Dendritic cell treated with granulocyte-macrophage colony-stimulating factor and Interleukin-4, amounts not matched to agents 40 ng/mL and 50 ng/mL, for 4 days (primary cell): Measurements from ENCODE around the gene COIL.
A peak's percentile ranks its signal among the peaks of the same experiment; 100 is the strongest.

Experiments used
- H3K27ac Mint-ChIP-seq: one replicate; pipeline ENCODE4 v1.8.0; 2022; ENCODE audit warnings: mild to moderate bottlenecking, mixed read lengths
- H3K27me3 Mint-ChIP-seq: one replicate; pipeline ENCODE4 v1.8.0; 2022; ENCODE audit warnings: mild to moderate bottlenecking, mixed read lengths
- H3K36me3 Mint-ChIP-seq: one replicate; pipeline ENCODE4 v1.8.0; 2022; ENCODE audit warnings: low read depth, mixed read lengths
- H3K4me1 Mint-ChIP-seq: one replicate; pipeline ENCODE4 v1.8.0; 2022; ENCODE audit warnings: low read depth, mixed read lengths
- H3K4me3 Mint-ChIP-seq: one replicate; pipeline ENCODE4 v1.8.0; 2022; ENCODE audit warnings: mild to moderate bottlenecking, moderate library complexity, mixed read lengths
- H3K9me3 Mint-ChIP-seq: one replicate; pipeline ENCODE4 v1.8.0; 2022; ENCODE audit warnings: mixed read lengths
- intact Hi-C: fragments of 100-400 bp; cut with micrococcal nuclease; formaldehyde crosslinking; loops from one replicate; pipeline ENCODE4 v1.15.0; 2022

The COIL gene

GRCh38 chr17:56897646-56898424 lies 63.0 kb downstream of the COIL start:
- no peaks in the 10 kb centered on the region for H3K9me3 Mint-ChIP-seq
- peaks cover 97% of the 10 kb centered on the region for H3K36me3 Mint-ChIP-seq
- H3K27me3 Mint-ChIP-seq, result no peaks in the 10 kb centered on the region
- H3K27ac Mint-ChIP-seq, result peak overlapping the region; percentile 36
- intact Hi-C loops, result no loop called here
- H3K4me3 Mint-ChIP-seq, result no peak overlapping the region
- peaks cover 25% of the 10 kb centered on the region for H3K4me1 Mint-ChIP-seq

- no peak overlapping the region for H3K4me3 Mint-ChIP-seq
Measured at GRCh38 chr17:56896968-56897359, 63.9 kb downstream of the COIL start.

GRCh38 chr17:56896217-56896967 lies 64.5 kb downstream of the COIL start:
- H3K27ac Mint-ChIP-seq, result no peak overlapping the region
- H3K4me1 Mint-ChIP-seq, result peaks cover 29% of the 10 kb centered on the region
- intact Hi-C loops, result no loop called here
- H3K9me3 Mint-ChIP-seq, result no peaks in the 10 kb centered on the region
- H3K27me3 Mint-ChIP-seq, result no peaks in the 10 kb centered on the region
- H3K36me3 Mint-ChIP-seq, result peaks cover 97% of the 10 kb centered on the region
- H3K4me3 Mint-ChIP-seq, result no peak overlapping the region

More at GRCh38 chr17:56896968-56897359, 63.9 kb downstream of the COIL start:
- H3K27me3 Mint-ChIP-seq, result no peaks in the 10 kb centered on the region
- peaks cover 97% of the 10 kb centered on the region for H3K36me3 Mint-ChIP-seq
- intact Hi-C loops, result no loop called here
- peak overlapping the region; percentile 36 for H3K27ac Mint-ChIP-seq
- peaks cover 33% of the 10 kb centered on the region for H3K4me1 Mint-ChIP-seq
- no peaks in the 10 kb centered on the region for H3K9me3 Mint-ChIP-seq

GRCh38 chr17:56894859-56895455 lies 65.9 kb downstream of the COIL start:
- Mint-ChIP-seq H3K4me3 (no peak overlapping the region), H3K4me1 (peaks cover 16% of the 10 kb centered on the region), H3K27ac (no peak overlapping the region), H3K27me3 (no peaks in the 10 kb centered on the region), H3K36me3 (peaks cover 98% of the 10 kb centered on the region), H3K9me3 (no peaks in the 10 kb centered on the region)
- intact Hi-C loops, result loop anchor here (5.0 kb wide), 1 partner anchor 42 kb away; no protein-coding TSS in a partner anchor

GRCh38 chr17:56893503-56893902 lies 67.3 kb downstream of the COIL start:
- no peak overlapping the region for H3K27ac Mint-ChIP-seq
- H3K9me3 Mint-ChIP-seq, result peaks cover under 1% of the 10 kb centered on the region
- no peak overlapping the region for H3K4me3 Mint-ChIP-seq
- peaks cover 99% of the 10 kb centered on the region for H3K36me3 Mint-ChIP-seq
- intact Hi-C loops, result loop anchor here (5.0 kb wide), 1 partner anchor 44 kb away; no protein-coding TSS in a partner anchor
- H3K27me3 Mint-ChIP-seq, result no peaks in the 10 kb centered on the region
- peaks cover 16% of the 10 kb centered on the region for H3K4me1 Mint-ChIP-seq

GRCh38 chr17:56892333-56892732 lies 68.5 kb downstream of the COIL start:
- Mint-ChIP-seq H3K27me3 (no peaks in the 10 kb centered on the region), H3K4me1 (peaks cover 15% of the 10 kb centered on the region), H3K36me3 (peaks cover 99% of the 10 kb centered on the region), H3K4me3 (no peak overlapping the region), H3K9me3 (peaks cover 13% of the 10 kb centered on the region), H3K27ac (no peak overlapping the region)
- intact Hi-C loops, result loop anchor here (5.0 kb wide), 1 partner anchor 45 kb away; no protein-coding TSS in a partner anchor

- H3K36me3 Mint-ChIP-seq, result peaks cover 99% of the 10 kb centered on the region
- intact Hi-C loops, result loop anchor here (5.0 kb wide), 1 partner anchor 46 kb away; no protein-coding TSS in a partner anchor
Measured at GRCh38 chr17:56891751-56892150, 69.1 kb downstream of the COIL start.

GRCh38 chr17:56890906-56891674 lies 69.8 kb downstream of the COIL start:
- H3K4me1 Mint-ChIP-seq, result peaks cover 22% of the 10 kb centered on the region
- intact Hi-C loops, result loop anchor here (5.0 kb wide), 1 partner anchor 46 kb away; no protein-coding TSS in a partner anchor
- H3K27ac Mint-ChIP-seq, result no peak overlapping the region
- no peaks in the 10 kb centered on the region for H3K27me3 Mint-ChIP-seq
- H3K4me3 Mint-ChIP-seq, result no peak overlapping the region
- H3K36me3 Mint-ChIP-seq, result peaks cover 100% of the 10 kb centered on the region
- H3K9me3 Mint-ChIP-seq, result peaks cover 14% of the 10 kb centered on the region

More at GRCh38 chr17:56891751-56892150, 69.1 kb downstream of the COIL start:
- Mint-ChIP-seq H3K9me3 (peaks cover 14% of the 10 kb centered on the region), H3K27ac (no peak overlapping the region), H3K4me3 (no peak overlapping the region), H3K4me1 (peaks cover 16% of the 10 kb centered on the region), H3K27me3 (no peaks in the 10 kb centered on the region)

- Mint-ChIP-seq H3K4me3 (no peak overlapping the region), H3K36me3 (peaks cover 100% of the 10 kb centered on the region), H3K9me3 (peaks cover 14% of the 10 kb centered on the region), H3K27me3 (no peaks in the 10 kb centered on the region), H3K4me1 (peaks cover 25% of the 10 kb centered on the region), H3K27ac (no peak overlapping the region)
- intact Hi-C loops, result loop anchor here (5.0 kb wide), 1 partner anchor 47 kb away; no protein-coding TSS in a partner anchor
Measured at GRCh38 chr17:56890390-56890789, 70.5 kb downstream of the COIL start.
